Dedifferentiated amniotic fluid mesenchymal stem cell (primary cell): ENCODE results near the gene ELFN1.

Experiments used
- DNase-seq: peaks from one replicate; pipeline ENCODE4 v3.0.0-alpha.2; 2016; ENCODE audit errors: extremely low spot score

ELFN1 gene

DNA sequence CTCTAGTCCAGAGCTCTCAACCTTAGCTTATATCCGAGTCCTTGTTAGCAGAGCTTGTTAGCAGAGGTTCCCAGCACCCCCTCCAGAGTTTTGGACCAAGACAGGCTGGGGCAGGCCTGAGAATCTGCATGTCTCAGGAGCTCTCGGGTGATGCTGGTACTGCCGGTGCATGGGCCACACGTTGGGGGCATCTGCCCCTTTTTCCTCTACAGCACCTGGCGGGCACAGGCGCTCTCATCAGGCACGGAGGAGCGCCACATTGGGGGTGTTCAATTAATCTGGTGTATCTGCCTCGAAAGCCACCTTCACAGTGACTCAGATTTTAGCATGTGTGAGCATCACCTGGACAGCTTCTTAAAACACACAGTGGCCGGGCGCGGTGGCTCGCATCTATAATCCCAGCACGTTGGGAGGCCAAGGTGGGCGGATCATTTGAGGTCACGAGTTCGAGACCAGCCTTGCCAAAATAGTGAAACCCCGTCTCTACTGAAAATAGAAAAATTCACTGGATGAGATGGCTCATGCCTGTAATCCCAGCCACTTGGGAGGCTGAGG lies 117.7 kb downstream of the ELFN1 start:
- DNase-seq: no peak

GRCh38 chr7:1794888-1795542 lies 124.9 kb downstream of the ELFN1 start:
- no peak for DNase-seq
